K562 (cell line): Measurements from ENCODE around the gene ANKRD27.

Experiments used
- CREB1 ChIP-seq, 2 experiments: sonication (generic) in 1 of 2; formaldehyde crosslinking in 1 of 2; IDR thresholded peaks; 2 replicates each; pipeline versions ENCODE4 v1.6.1 to v1.8.0; 2012 to 2022; ENCODE audit warnings: inconsistent platforms in 1 of 2, mild to moderate bottlenecking in 1 of 2, missing genetic modification reagents in 1 of 2, moderate library complexity in 1 of 2
- DDX20 ChIP-seq: fragments of 450-650 bp; IDR thresholded peaks from 2 replicates; pipeline ENCODE4 v1.6.1; 2016; ENCODE audit warnings: missing genetic modification characterization, low read depth, mild to moderate bottlenecking, missing compliant biosample characterization, moderate library complexity
- KAT7 ChIP-seq: sonication (generic); formaldehyde crosslinking; IDR thresholded peaks from 2 replicates; pipeline ENCODE4 v1.8.0; 2022; ENCODE audit warnings: missing genetic modification reagents, mild to moderate bottlenecking, borderline replicate concordance
- MAZ ChIP-seq, 2 experiments: fragments of 450-650 bp in 1 of 2; sonication (generic) in 1 of 2; formaldehyde crosslinking; IDR thresholded peaks in 1 of 2; conservative IDR thresholded peaks in 1 of 2; 2 replicates each; pipeline versions ENCODE4 v1.4.0 to v1.5.0; 2020; ENCODE audit warnings: mild to moderate bottlenecking in 1 of 2, missing genetic modification reagents in 1 of 2
- NFATC3 ChIP-seq: fragments of 450-650 bp; IDR thresholded peaks from 2 replicates; pipeline ENCODE4 v1.6.1; 2017; ENCODE audit warnings: mild to moderate bottlenecking
- NFYB ChIP-seq: IDR thresholded peaks from 2 replicates; pipeline ENCODE4 v1.6.1; 2011; ENCODE audit warnings: mild to moderate bottlenecking, moderate library complexity; ENCODE audit not compliant: insufficient read length; ENCODE audit errors: extremely low read depth
- POLR2AphosphoS5 ChIP-seq: IDR thresholded peaks from 2 replicates; pipeline ENCODE4 v1.6.1; 2011; ENCODE audit warnings: mild to moderate bottlenecking, low read depth, low read length, moderate library complexity; ENCODE audit not compliant: control insufficient read depth, insufficient read depth
- ZNF384 ChIP-seq: IDR thresholded peaks from 2 replicates; pipeline ENCODE4 v1.6.1; 2012; ENCODE audit warnings: low read depth, low read length, improper control_type of control experiment
- TF ChIP-seq, protein P1 (sequence below): sonication (generic); formaldehyde crosslinking; IDR thresholded peaks from 2 replicates; pipeline ENCODE4 v1.8.1; 2022; ENCODE audit warnings: missing genetic modification reagents

DNA sequence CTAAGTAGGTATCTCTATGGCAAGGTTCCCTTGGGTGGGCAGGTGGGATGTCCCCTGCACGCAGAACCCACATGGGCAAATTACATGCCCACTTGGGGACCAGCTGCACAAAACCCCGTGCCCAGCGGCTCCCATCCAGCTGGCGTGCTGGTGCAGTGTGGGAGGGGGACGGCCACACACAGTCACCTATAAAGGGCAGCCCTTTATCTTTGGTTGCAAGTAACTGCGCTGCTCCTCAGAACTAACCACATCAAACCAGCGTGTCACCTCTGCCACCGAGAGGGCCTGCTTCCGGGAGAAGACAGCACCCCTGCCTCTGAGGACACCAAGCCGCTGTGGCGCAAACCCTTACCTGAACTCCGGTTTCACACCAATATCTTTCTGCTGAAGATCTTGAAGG, 32.2 kb downstream of the ANKRD27 start:
- TF ChIP-seq NFATC3 = no peak
- no peak for TF ChIP-seq ZNF384
- TF ChIP-seq, protein P1, sequence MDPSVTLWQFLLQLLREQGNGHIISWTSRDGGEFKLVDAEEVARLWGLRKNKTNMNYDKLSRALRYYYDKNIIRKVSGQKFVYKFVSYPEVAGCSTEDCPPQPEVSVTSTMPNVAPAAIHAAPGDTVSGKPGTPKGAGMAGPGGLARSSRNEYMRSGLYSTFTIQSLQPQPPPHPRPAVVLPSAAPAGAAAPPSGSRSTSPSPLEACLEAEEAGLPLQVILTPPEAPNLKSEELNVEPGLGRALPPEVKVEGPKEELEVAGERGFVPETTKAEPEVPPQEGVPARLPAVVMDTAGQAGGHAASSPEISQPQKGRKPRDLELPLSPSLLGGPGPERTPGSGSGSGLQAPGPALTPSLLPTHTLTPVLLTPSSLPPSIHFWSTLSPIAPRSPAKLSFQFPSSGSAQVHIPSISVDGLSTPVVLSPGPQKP (CRISPR knock-in tag) = no peak
- TF ChIP-seq POLR2AphosphoS5 = no peak
- TF ChIP-seq CREB1 (IDR thresholded peaks at IDR 0.05) = no peak
- no peak for TF ChIP-seq CREB1 (CRISPR knock-in tag; IDR thresholded peaks at IDR 0.05)
- no peak for TF ChIP-seq MAZ (CRISPR knock-in tag; conservative IDR thresholded peaks at IDR 0.05 in 1 of 2, IDR thresholded peaks at IDR 0.05 in 1 of 2)
- no peak for TF ChIP-seq DDX20 (tag)
- no peak for TF ChIP-seq NFYB
- TF ChIP-seq KAT7 (CRISPR knock-in tag) = no peak
